CD4-positive, alpha-beta T cell (primary cell): ENCODE data around the gene SYK. TPM values are rescaled to one million over a fixed set of nuclear protein-coding genes. Genes with fewer than 3 reads are reported as not detected.

Source experiments
- ATAC-seq: fragments of 200-7000 bp; cut with Tn5 transposase; one replicate; pipeline ENCODE4 v1.10.0; 2022; ENCODE audit warnings: mild to moderate bottlenecking; ENCODE audit not compliant: poor library complexity
- CTCF ChIA-PET: fragments of 350-600 bp; sonication (Branson Sonifier 250); formaldehyde crosslinking; loops from one replicate; lab custom pipeline; 2021; ENCODE audit warnings: antibody characterized with exemption, inconsistent platforms; lab: Charles Lee
- POLR2A ChIA-PET: fragments of 350-600 bp; sonication (Branson Sonifier 250); formaldehyde crosslinking; loops from one replicate; lab custom pipeline; 2021; ENCODE audit warnings: antibody characterized with exemption, inconsistent platforms; lab: Charles Lee
- DNase-seq, 14 experiments: peaks; one replicate each; pipeline ENCODE4 v3.0.0-alpha.2; 2013 to 2020; ENCODE audit warnings: mixed read lengths in 2 of 14
- H3K27ac ChIP-seq, 2 donors: one replicate each; pipeline versions ENCODE4 v1.5.1 to v1.7.0; 2013; ENCODE audit warnings: low read length in 2 of 2, low read depth in 1 of 2, mild to moderate bottlenecking in 1 of 2
- H3K27me3 ChIP-seq, 2 experiments: 1 replicate in 1 of 2; 2 replicates in 1 of 2; pipeline versions ENCODE4 v1.6.1 to v1.7.0; 2013; ENCODE audit warnings: low read length in 2 of 2, control low read depth in 1 of 2, mild to moderate bottlenecking in 1 of 2, moderate library complexity in 1 of 2; ENCODE audit not compliant: insufficient read depth in 2 of 2, control insufficient read depth in 1 of 2
- H3K36me3 ChIP-seq: one replicate; pipeline ENCODE4 v1.6.1; 2013; ENCODE audit warnings: low read length, control low read depth; ENCODE audit not compliant: insufficient read depth
- H3K4me1 ChIP-seq: one replicate; pipeline ENCODE4 v1.6.1; 2013; ENCODE audit warnings: low read length, control low read depth; ENCODE audit not compliant: insufficient read depth
- H3K4me3 ChIP-seq: one replicate; pipeline ENCODE4 v1.5.1; 2013; ENCODE audit warnings: mild to moderate bottlenecking, low read length, moderate library complexity
- H3K9me3 ChIP-seq, 2 experiments: 1 replicate in 1 of 2; 2 replicates in 1 of 2; pipeline versions ENCODE4 v1.6.1 to v1.7.0; 2013; ENCODE audit warnings: low read length in 2 of 2, mild to moderate bottlenecking in 2 of 2, control low read depth in 1 of 2, moderate library complexity in 1 of 2; ENCODE audit not compliant: control insufficient read depth in 1 of 2, insufficient read depth in 1 of 2
- H3K27ac Mint-ChIP-seq: one replicate; pipeline ENCODE4 v1.8.0; 2020; ENCODE audit warnings: mixed read lengths
- H3K27me3 Mint-ChIP-seq: one replicate; pipeline ENCODE4 v1.8.0; 2021; ENCODE audit warnings: mixed read lengths
- H3K36me3 Mint-ChIP-seq: one replicate; pipeline ENCODE4 v1.8.0; 2021; ENCODE audit warnings: low read depth, mixed read lengths
- H3K4me1 Mint-ChIP-seq: one replicate; pipeline ENCODE4 v1.8.0; 2021; ENCODE audit warnings: low read depth, mixed read lengths
- H3K4me3 Mint-ChIP-seq: one replicate; pipeline ENCODE4 v1.8.0; 2020; ENCODE audit warnings: mild to moderate bottlenecking, mixed read lengths
- H3K9me3 Mint-ChIP-seq: one replicate; pipeline ENCODE4 v1.8.0; 2020; ENCODE audit warnings: mixed read lengths
- intact Hi-C, 2 experiments: fragments of 100-400 bp; cut with DNase I in 1 of 2; cut with micrococcal nuclease in 1 of 2; formaldehyde crosslinking; loops; one replicate each; pipeline versions ENCODE4 v1.15.1 to v1.9.0; 2023 to 2025; cut with DNase I, micrococcal nuclease
- total RNA-seq, 174 experiments: library from RNA in 2 of 174; stranded (reverse) in 2 of 174; gene quantifications; one replicate each; pipeline ENCODE4 v1.2.3 and lab custom pipeline; 2021 to 2026
- TF ChIP-seq, protein P1 (sequence below): fragments of 200-600 bp; IDR thresholded peaks from one replicate; pipeline ENCODE4 v1.8.0; 2022; ENCODE audit warnings: antibody characterized with exemption, mild to moderate bottlenecking

The SYK gene
- total RNA-seq, 2 experiments from 2014 or later = 1.1 to 1.2 TPM

DNA sequence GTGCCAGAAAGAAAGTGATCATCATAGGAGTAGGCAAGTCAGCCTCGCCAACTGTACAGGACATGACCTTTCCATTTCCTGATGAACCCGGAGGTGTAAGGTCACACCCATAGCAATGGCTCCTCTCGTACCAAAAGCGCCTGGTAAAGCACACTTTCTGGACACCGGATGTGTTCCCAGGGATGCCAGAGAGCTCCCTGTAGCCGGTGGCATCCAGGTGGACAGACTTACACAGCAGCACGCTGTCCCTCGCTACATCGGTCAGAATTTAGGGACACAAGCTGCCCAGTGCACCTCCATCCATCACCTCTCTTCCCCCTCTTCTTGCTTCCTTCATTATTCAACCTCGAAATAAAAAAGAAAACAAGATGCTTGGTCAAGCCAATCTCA lies 105.4 kb downstream of the SYK start:
- CTCF ChIA-PET = no interaction called here
- Histone ChIP-seq H3K27ac (no peak overlapping the region), H3K36me3 (no peaks in the 10 kb centered on the region), H3K9me3 (peaks cover 0 to 7% of the 10 kb centered on the region in 2 experiments), H3K4me3 (no peak overlapping the region), H3K4me1 (no peaks in the 10 kb centered on the region), H3K27me3 (no peaks in the 10 kb centered on the region)
- Mint-ChIP-seq H3K9me3 (no peaks in the 10 kb centered on the region), H3K4me3 (no peak overlapping the region), H3K27me3 (no peaks in the 10 kb centered on the region), H3K27ac (no peak overlapping the region), H3K4me1 (no peaks in the 10 kb centered on the region), H3K36me3 (no peaks in the 10 kb centered on the region)
- TF ChIP-seq, protein P1, sequence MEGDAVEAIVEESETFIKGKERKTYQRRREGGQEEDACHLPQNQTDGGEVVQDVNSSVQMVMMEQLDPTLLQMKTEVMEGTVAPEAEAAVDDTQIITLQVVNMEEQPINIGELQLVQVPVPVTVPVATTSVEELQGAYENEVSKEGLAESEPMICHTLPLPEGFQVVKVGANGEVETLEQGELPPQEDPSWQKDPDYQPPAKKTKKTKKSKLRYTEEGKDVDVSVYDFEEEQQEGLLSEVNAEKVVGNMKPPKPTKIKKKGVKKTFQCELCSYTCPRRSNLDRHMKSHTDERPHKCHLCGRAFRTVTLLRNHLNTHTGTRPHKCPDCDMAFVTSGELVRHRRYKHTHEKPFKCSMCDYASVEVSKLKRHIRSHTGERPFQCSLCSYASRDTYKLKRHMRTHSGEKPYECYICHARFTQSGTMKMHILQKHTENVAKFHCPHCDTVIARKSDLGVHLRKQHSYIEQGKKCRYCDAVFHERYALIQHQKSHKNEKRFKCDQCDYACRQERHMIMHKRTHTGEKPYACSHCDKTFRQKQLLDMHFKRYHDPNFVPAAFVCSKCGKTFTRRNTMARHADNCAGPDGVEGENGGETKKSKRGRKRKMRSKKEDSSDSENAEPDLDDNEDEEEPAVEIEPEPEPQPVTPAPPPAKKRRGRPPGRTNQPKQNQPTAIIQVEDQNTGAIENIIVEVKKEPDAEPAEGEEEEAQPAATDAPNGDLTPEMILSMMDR = no peak
- intact Hi-C loops = no loop called here
- no peak for ATAC-seq
- no peak for DNase-seq
- POLR2A ChIA-PET = no interaction called here

DNA sequence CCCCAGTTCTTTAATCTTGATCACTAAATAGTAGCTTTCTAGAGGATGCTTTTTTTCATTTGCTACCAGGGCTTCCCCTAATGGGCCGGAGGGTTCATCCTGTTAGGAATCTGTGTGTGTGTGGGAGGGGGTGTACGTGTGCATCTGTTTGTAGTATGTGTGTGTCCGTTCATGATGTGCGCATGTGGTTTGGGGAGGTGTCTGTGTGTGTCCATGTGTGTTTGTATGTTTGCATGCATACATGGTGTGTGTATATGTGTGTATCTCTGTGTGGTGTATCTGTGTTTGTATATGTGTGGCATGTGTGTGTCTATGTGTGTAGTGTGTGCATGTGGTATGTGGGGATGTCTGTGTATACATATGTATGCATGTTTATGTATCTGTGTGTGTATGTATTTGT lies 106.2 kb downstream of the SYK start:
- Histone ChIP-seq H3K36me3 (no peaks in the 10 kb centered on the region), H3K4me1 (no peaks in the 10 kb centered on the region), H3K27ac (no peak overlapping the region), H3K9me3 (peaks cover 0 to 7% of the 10 kb centered on the region in 2 experiments), H3K27me3 (no peaks in the 10 kb centered on the region), H3K4me3 (no peak overlapping the region)
- ATAC-seq (no peak), DNase-seq (no peak)
- ChIA-PET CTCF (no interaction called here), POLR2A (no interaction called here)
- Mint-ChIP-seq H3K27ac (no peak overlapping the region), H3K9me3 (no peaks in the 10 kb centered on the region), H3K4me1 (no peaks in the 10 kb centered on the region), H3K4me3 (no peak overlapping the region), H3K27me3 (no peaks in the 10 kb centered on the region), H3K36me3 (no peaks in the 10 kb centered on the region)
- intact Hi-C loops = no loop called here
- TF ChIP-seq, protein P1 = no peak

DNA sequence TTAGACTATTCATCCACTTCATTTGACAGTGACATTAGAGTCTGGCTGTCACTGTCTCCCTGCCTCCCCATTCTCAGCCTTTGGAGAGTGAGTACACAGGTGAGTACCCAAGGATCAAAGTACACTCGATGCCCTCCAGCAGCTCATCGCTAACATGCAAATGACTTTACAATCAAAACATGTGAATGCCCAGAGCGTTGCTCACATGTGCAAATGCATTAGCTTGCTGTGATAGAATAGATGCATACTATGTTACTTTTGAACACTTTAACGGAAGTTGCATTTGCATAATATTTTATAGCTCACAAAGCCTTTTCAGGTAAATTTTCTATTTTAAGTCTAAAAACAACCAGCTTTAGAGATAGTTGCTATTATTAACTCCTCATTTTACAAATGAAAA lies 107.6 kb downstream of the SYK start:
- H3K27me3 Mint-ChIP-seq = no peaks in the 10 kb centered on the region
- no peaks in the 10 kb centered on the region for H3K9me3 ChIP-seq
- H3K27me3 ChIP-seq = no peaks in the 10 kb centered on the region
- DNase-seq (no peak), ATAC-seq (no peak)
- POLR2A ChIA-PET = no interaction called here
- no peaks in the 10 kb centered on the region for H3K36me3 ChIP-seq
- no peak overlapping the region for H3K27ac ChIP-seq
- no peak overlapping the region for H3K4me3 Mint-ChIP-seq
- TF ChIP-seq, protein P1 = no peak
- no peak overlapping the region for H3K27ac Mint-ChIP-seq
- H3K4me1 ChIP-seq = no peaks in the 10 kb centered on the region
- intact Hi-C loops = no loop called here
- H3K9me3 Mint-ChIP-seq = no peaks in the 10 kb centered on the region
- H3K4me3 ChIP-seq = no peak overlapping the region
- H3K36me3 Mint-ChIP-seq = no peaks in the 10 kb centered on the region
- CTCF ChIA-PET = no interaction called here
- H3K4me1 Mint-ChIP-seq = no peaks in the 10 kb centered on the region
